Bronchial smooth muscle cell (primary cell): ENCODE data around the gene DLGAP1. TPM values are rescaled to one million over a fixed set of nuclear protein-coding genes. Genes with fewer than 3 reads are reported as not detected.

Experiments
- total RNA-seq: library from RNA; depleted of rRNA; stranded (reverse); fragments of >200 nt; gene quantifications from 2 replicates; pipeline ENCODE4 v1.2.1, GENCODE V29; 2014

The DLGAP1 gene
- total RNA-seq = 0.32 and 0.34 TPM in 2 replicates

DNA sequence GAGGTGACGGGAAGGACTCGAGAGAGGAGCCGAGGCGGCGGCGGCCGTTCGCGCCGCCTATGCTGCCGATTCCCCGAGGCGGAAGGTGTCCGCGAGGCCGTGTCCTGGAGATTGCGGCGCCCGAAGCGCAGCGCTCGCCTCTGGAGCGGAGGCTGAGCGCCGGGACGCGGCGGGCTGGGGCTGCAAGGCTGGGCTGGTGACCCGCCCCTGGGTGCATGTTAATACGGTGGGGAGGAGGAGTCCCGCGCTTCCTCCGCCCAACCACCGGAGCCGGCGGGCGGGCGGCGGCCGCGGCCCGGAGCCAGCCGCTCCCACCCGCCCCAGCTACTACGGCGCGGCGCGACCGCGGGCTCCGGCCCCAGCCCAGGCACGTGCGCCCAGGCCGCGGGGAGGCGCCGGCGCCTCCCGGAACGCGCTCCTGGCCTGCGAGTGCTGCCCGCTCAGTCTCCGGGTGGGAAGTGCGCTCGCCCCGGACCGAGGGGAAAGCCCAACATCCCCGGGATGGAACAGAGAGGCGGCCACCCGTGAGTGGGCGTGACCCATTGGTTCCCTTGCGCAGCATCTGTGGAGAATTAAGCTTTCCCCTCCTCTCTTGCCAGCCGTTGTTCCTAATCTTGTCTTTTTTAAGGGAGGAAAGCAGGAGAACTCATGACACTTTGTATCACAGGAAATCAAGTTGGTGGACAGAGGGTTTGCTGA lies at the start of gene DLGAP1:
Gene DLGAP1, minus strand, starts transcription at position 195 of the 699 bp plus-strand sequence.

DNA sequence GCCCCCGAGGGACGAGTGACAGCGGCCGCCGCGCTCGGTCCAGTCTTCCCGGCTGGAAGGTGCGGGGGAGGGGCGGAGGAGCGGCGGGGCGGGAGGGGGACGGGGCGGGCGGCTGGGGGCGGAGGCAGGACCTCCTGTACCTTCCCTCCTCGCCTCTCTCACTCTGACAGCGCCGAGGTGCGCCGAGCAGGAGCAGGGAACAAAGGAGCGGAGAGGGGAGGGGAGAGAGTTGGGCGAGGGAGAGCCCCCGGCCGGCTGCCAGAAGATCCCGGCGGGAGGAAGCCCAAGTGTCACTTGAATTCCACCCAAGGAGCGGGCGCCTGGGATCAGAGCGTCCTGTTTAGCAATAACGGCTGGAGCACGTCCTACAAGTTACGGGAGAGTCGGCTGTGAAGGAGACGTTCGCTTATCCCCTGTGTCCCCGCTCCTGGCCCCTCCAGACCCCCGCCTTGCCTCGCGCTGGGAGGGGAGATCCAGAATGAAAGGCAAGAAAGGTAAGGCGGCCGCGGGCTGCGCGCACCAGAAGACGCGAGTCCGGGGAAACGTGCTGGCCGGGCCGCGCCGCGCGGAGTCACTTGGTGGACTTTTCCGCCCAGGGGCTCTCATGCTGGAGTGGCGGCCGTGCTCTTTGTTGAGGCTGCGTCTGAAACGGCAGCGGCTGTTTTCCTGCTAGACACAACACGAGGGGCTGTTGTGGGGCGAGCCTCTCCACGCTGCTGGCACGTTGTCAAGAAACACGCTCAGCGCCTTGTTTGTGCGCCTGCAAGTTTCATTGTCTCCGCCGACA lies 1004.9 kb downstream of the DLGAP1 start, which contains the start of gene TGIF1:
Gene TGIF1, plus strand, starts transcription at position 161 of the 787 bp plus-strand sequence. Its CDS starts 318 bp downstream, at position 479.

